Activated naive CD8-positive, alpha-beta T cell treated with anti-CD3 and anti-CD28 coated beads, Interleukin-2, amount 10 ng/mL, durations not matched to agents 7 days and 5 days (primary cell): ENCODE measurements around the gene SHROOM2. TPM values are rescaled to one million over a fixed set of nuclear protein-coding genes. Genes with fewer than 3 reads are reported as not detected.

ENCODE experiments used
- ATAC-seq: fragments of 150-1000 bp; cut with Tn5 transposase; one replicate; pipeline ENCODE4 v1.10.0; 2021; ENCODE audit warnings: low read depth, moderate library complexity
- POLR2A ChIA-PET: fragments of 350-600 bp; sonication (Branson Sonifier 250); formaldehyde crosslinking; loops from one replicate; lab custom pipeline; 2021; ENCODE audit warnings: antibody characterized with exemption; lab: Charles Lee
- DNase-seq: peaks from one replicate; pipeline ENCODE4 v3.0.0; 2021
- H3K27ac Mint-ChIP-seq: one replicate; pipeline ENCODE4 v1.8.0; 2022; ENCODE audit warnings: mild to moderate bottlenecking, mixed read lengths
- H3K27me3 Mint-ChIP-seq: one replicate; pipeline ENCODE4 v1.8.0; 2022; ENCODE audit warnings: mild to moderate bottlenecking, moderate library complexity, mixed read lengths
- H3K36me3 Mint-ChIP-seq: one replicate; pipeline ENCODE4 v1.8.0; 2021; ENCODE audit warnings: mild to moderate bottlenecking, mixed read lengths
- H3K4me1 Mint-ChIP-seq: one replicate; pipeline ENCODE4 v1.8.0; 2021; ENCODE audit warnings: mixed read lengths
- H3K4me3 Mint-ChIP-seq: one replicate; pipeline ENCODE4 v1.8.0; 2022; ENCODE audit warnings: mild to moderate bottlenecking, moderate library complexity, mixed read lengths
- H3K9me3 Mint-ChIP-seq: one replicate; pipeline ENCODE4 v1.8.0; 2021; ENCODE audit warnings: mixed read lengths
- total RNA-seq, 2 experiments: library from RNA; stranded (reverse); gene quantifications; one replicate each; pipeline ENCODE4 v1.2.3, GENCODE V29; 2021

The SHROOM2 gene
- total RNA-seq, 2 experiments from 2014 or later, result not detected

GRCh38 chrX:9983846-9984245 is 197.6 kb downstream of the SHROOM2 start:
- H3K9me3 Mint-ChIP-seq, result no peaks in the 10 kb centered on the region
- no peak for DNase-seq

GRCh38 chrX:9988762-9989161 is 202.5 kb downstream of the SHROOM2 start:
- H3K27ac Mint-ChIP-seq, result no peak overlapping the region
- POLR2A ChIA-PET, result no interaction called here
- H3K9me3 Mint-ChIP-seq, result no peaks in the 10 kb centered on the region
- peaks cover 8% of the 10 kb centered on the region for H3K27me3 Mint-ChIP-seq
- DNase-seq, result no peak
- ATAC-seq, result no peak
- no peak overlapping the region for H3K4me3 Mint-ChIP-seq
- H3K36me3 Mint-ChIP-seq, result no peaks in the 10 kb centered on the region
- H3K4me1 Mint-ChIP-seq, result no peaks in the 10 kb centered on the region

More at GRCh38 chrX:9983846-9984245, 197.6 kb downstream of the SHROOM2 start:
- ATAC-seq, result no peak
- Mint-ChIP-seq H3K27ac (no peak overlapping the region), H3K4me3 (no peak overlapping the region), H3K4me1 (no peaks in the 10 kb centered on the region), H3K36me3 (no peaks in the 10 kb centered on the region), H3K27me3 (peaks cover 10% of the 10 kb centered on the region)
- POLR2A ChIA-PET, result no interaction called here

- Mint-ChIP-seq H3K4me3 (no peak overlapping the region), H3K27me3 (peaks cover 6% of the 10 kb centered on the region), H3K9me3 (no peaks in the 10 kb centered on the region), H3K27ac (no peak overlapping the region), H3K36me3 (no peaks in the 10 kb centered on the region), H3K4me1 (no peaks in the 10 kb centered on the region)
- POLR2A ChIA-PET, result no interaction called here
- ATAC-seq (no peak), DNase-seq (no peak)
These were observed 205.8 kb downstream of the SHROOM2 start for GRCh38 chrX:9992061-9992460.

- Mint-ChIP-seq H3K4me3 (no peak overlapping the region), H3K27me3 (peaks cover 4% of the 10 kb centered on the region), H3K36me3 (no peaks in the 10 kb centered on the region), H3K9me3 (no peaks in the 10 kb centered on the region), H3K27ac (no peak overlapping the region), H3K4me1 (peaks cover 4% of the 10 kb centered on the region)
- POLR2A ChIA-PET, result no interaction called here
- DNase-seq (no peak), ATAC-seq (no peak)
These were observed 206.5 kb downstream of the SHROOM2 start for GRCh38 chrX:9992724-9993123.

GRCh38 chrX:9995855-9996339 is 209.7 kb downstream of the SHROOM2 start:
- POLR2A ChIA-PET, result no interaction called here
- Mint-ChIP-seq H3K27ac (no peak overlapping the region), H3K27me3 (no peaks in the 10 kb centered on the region), H3K4me1 (peaks cover 5% of the 10 kb centered on the region), H3K4me3 (no peak overlapping the region), H3K36me3 (no peaks in the 10 kb centered on the region), H3K9me3 (no peaks in the 10 kb centered on the region)
- peak; percentile 74 for DNase-seq
- ATAC-seq, result peak; percentile 36

- Mint-ChIP-seq H3K27ac (no peak overlapping the region), H3K36me3 (no peaks in the 10 kb centered on the region), H3K9me3 (no peaks in the 10 kb centered on the region), H3K4me1 (peaks cover 5% of the 10 kb centered on the region), H3K27me3 (no peaks in the 10 kb centered on the region), H3K4me3 (no peak overlapping the region)
- DNase-seq (no peak), ATAC-seq (no peak)
- POLR2A ChIA-PET, result no interaction called here
These were observed 210.8 kb downstream of the SHROOM2 start for GRCh38 chrX:9997041-9997440.

GRCh38 chrX:9997524-9997923 is 211.3 kb downstream of the SHROOM2 start:
- DNase-seq (no peak), ATAC-seq (no peak)
- no peak overlapping the region for H3K4me3 Mint-ChIP-seq
- peaks cover 5% of the 10 kb centered on the region for H3K4me1 Mint-ChIP-seq
- no peaks in the 10 kb centered on the region for H3K27me3 Mint-ChIP-seq
- H3K9me3 Mint-ChIP-seq, result no peaks in the 10 kb centered on the region
- H3K36me3 Mint-ChIP-seq, result no peaks in the 10 kb centered on the region
- POLR2A ChIA-PET, result no interaction called here
- no peak overlapping the region for H3K27ac Mint-ChIP-seq

Other genes starting within 250 kb of the SHROOM2 start
- gene GPR143, start 20.6 kb upstream of the SHROOM2 start, total RNA-seq, result not detected
- not detected for gene CLDN34, start 180.9 kb downstream of the SHROOM2 start, total RNA-seq